ENCODE data around the gene SLK. TPM values are rescaled to one million over a fixed set of nuclear protein-coding genes. Genes with fewer than 3 reads are reported as not detected.

SLK gene
- total and polyA plus RNA-seq, 2 of the 4 experiments (the other 2 are of a cell fraction): 8.1 to 21.5 TPM

DNA sequence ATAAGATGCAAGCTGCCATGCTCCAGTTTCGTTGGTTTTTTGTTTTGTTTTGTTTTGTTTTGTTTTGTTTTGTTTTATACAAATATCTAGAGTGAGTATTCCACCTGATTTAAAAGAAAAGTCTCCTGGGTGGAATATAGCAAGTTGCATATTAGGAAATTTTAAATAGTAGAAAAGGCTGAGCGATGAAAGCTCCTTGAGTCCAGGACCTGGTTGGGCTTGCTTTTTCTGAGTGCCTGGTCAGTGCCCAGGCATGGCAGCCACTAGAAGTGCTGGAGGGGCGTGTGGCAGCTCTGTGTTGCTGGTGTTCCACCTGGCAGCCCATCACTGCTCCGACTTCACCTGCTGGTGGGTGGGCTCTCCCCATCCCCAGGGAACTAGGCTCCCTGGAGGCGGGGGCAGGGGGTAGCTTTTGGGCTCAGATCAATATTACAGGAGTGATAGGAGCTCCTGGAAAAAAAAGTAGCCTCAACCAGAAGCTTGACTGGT lies 110.8 kb downstream of the SLK start:
- WGBS, 2 experiments (ENCODE audit: extremely low coverage in 2 of 2, insufficient read length in 1 of 2): no CpG with 5 or more reads among the region's 5 CpGs
- no peak overlapping the region for H2AK9ac ChIP-seq (replicated peaks; ENCODE audit: low read depth, low read length, poor library complexity)
- ATAC-seq (ENCODE audit: low read depth) (no peak), DNase-seq (no peak)
- no peak overlapping the region for H2BK5ac ChIP-seq (ENCODE audit: low read depth, low read length, poor library complexity, severe bottlenecking)
- no peaks in the 10 kb centered on the region for H3K4me1 ChIP-seq (ENCODE audit: control insufficient read depth, insufficient read depth, low read length)
- H3K36me3 ChIP-seq (ENCODE audit: control insufficient read depth, insufficient read depth, low read length): no peaks in the 10 kb centered on the region
- no peak overlapping the region for H2BK15ac ChIP-seq (ENCODE audit: low read depth, low read length)
- H3K79me1 ChIP-seq (ENCODE audit: low read depth in 1 of 2, low read length in 2 of 2): no peaks in the 10 kb centered on the region
- in situ Hi-C loops (cut with MboI; ENCODE audit: low sequenced_read_pairs): no loop called here
- no peak overlapping the region for H3K4ac ChIP-seq (ENCODE audit: low read depth, low read length)
- no peak overlapping the region for H3K4me2 ChIP-seq (ENCODE audit: low read depth, low read length)
- BruUV-seq (replicated peaks): no TSS peak
- no peak overlapping the region for H3K18ac ChIP-seq (ENCODE audit: low read depth, low read length)
- intact Hi-C loops (cut with micrococcal nuclease): no loop called here
- no peak overlapping the region for H2BK20ac ChIP-seq (ENCODE audit: low read depth, low read length)
- peaks cover 52% of the 10 kb centered on the region for H3K27me3 ChIP-seq (ENCODE audit: control insufficient read depth, insufficient read depth, low read length)
- H4K8ac ChIP-seq (ENCODE audit: low read depth in 2 of 2, low read length in 2 of 2): no peak overlapping the region
- H3K27ac ChIP-seq (ENCODE audit: insufficient read depth, low read length): no peak overlapping the region
- no peak overlapping the region for H2AK5ac ChIP-seq (ENCODE audit: low read depth, low read length)
- ChIA-PET POLR2A (ENCODE audit: unreplicated experiment) (no interaction called here), CTCF (interaction anchor here (0.5 kb wide), 1 partner anchor 38 kb away, joined by 6 read pairs; no protein-coding TSS in a partner anchor)
- no peak overlapping the region for H4K91ac ChIP-seq (ENCODE audit: insufficient read depth, low read depth, low read length)
- H4K20me1 ChIP-seq (ENCODE audit: insufficient read depth, low read length): no peaks in the 10 kb centered on the region
- dilution Hi-C loops (cut with HindIII; ENCODE audit: low sequenced_read_pairs, unreplicated experiment): no loop called here
- no peak overlapping the region for H3K23ac ChIP-seq (ENCODE audit: low read depth, low read length)
- TF ChIP-seq, protein P1, sequence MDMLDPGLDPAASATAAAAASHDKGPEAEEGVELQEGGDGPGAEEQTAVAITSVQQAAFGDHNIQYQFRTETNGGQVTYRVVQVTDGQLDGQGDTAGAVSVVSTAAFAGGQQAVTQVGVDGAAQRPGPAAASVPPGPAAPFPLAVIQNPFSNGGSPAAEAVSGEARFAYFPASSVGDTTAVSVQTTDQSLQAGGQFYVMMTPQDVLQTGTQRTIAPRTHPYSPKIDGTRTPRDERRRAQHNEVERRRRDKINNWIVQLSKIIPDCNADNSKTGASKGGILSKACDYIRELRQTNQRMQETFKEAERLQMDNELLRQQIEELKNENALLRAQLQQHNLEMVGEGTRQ (IDR thresholded peaks at IDR 0.05; ENCODE audit: low read depth, low read length): no peak
- TF ChIP-seq POLR2A (IDR thresholded peaks at IDR 0.05; ENCODE audit: low read depth, low read length) (no peak), SMC3 (IDR thresholded peaks at IDR 0.05; ENCODE audit: low read depth, low read length) (no peak), RCOR1 (IDR thresholded peaks at IDR 0.05; ENCODE audit: insufficient replicate concordance, low read length) (no peak), MXI1 (IDR thresholded peaks at IDR 0.05; ENCODE audit: borderline replicate concordance, low read depth, low read length) (no peak), MAZ (IDR thresholded peaks at IDR 0.05; ENCODE audit: borderline replicate concordance, low read depth, low read length) (no peak), MAFK (IDR thresholded peaks at IDR 0.05; ENCODE audit: low read depth, low read length) (no peak), BHLHE40 (IDR thresholded peaks at IDR 0.05; ENCODE audit: low read depth, low read length) (no peak), CHD1 (IDR thresholded peaks at IDR 0.05; ENCODE audit: low read depth, low read length) (no peak), CEBPB (IDR thresholded peaks at IDR 0.05; ENCODE audit: low read depth, low read length) (no peak), NFE2L2 (IDR thresholded peaks at IDR 0.05; ENCODE audit: low read depth, low read length) (no peak)
- TF ChIP-seq, protein P2, sequence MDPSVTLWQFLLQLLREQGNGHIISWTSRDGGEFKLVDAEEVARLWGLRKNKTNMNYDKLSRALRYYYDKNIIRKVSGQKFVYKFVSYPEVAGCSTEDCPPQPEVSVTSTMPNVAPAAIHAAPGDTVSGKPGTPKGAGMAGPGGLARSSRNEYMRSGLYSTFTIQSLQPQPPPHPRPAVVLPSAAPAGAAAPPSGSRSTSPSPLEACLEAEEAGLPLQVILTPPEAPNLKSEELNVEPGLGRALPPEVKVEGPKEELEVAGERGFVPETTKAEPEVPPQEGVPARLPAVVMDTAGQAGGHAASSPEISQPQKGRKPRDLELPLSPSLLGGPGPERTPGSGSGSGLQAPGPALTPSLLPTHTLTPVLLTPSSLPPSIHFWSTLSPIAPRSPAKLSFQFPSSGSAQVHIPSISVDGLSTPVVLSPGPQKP (IDR thresholded peaks at IDR 0.05; ENCODE audit: borderline replicate concordance, low read depth, low read length): no peak
- H2AFZ ChIP-seq (replicated peaks; ENCODE audit: low read length, poor library complexity): no peak overlapping the region
- no peak overlapping the region for H3K4me3 ChIP-seq (ENCODE audit: insufficient read depth, low read depth, low read length)
- H3K9me3 ChIP-seq (ENCODE audit: control insufficient read depth, insufficient read depth, low read length): no peaks in the 10 kb centered on the region
- no peak overlapping the region for H3K14ac ChIP-seq (replicated peaks; ENCODE audit: low read depth, low read length)
- H3K56ac ChIP-seq (ENCODE audit: extremely low read depth, insufficient read depth, low read length): no peak overlapping the region
- no peaks in the 10 kb centered on the region for H3K9me1 ChIP-seq (ENCODE audit: insufficient read depth, low read length)
- H3K9ac ChIP-seq (ENCODE audit: low read depth, low read length): no peak overlapping the region
- no peak overlapping the region for H4K5ac ChIP-seq (ENCODE audit: low read depth, low read length)
- H2BK120ac ChIP-seq (ENCODE audit: low read depth, low read length): no peak overlapping the region

All from IMR-90 (cell line).